ENCODE results near the gene TMEM126A. TPM values are rescaled to one million over a fixed set of nuclear protein-coding genes. Genes with fewer than 3 reads are reported as not detected.
"Not testable (repeated sequence)": the region's sequence is repeated elsewhere in the genome, so short reads cannot be mapped to it uniquely, and the experiment has no call there.

Gene TMEM126A
- total RNA-seq, 2 donors from 2014 or later: 11.0 to 25.4 TPM

- Histone ChIP-seq H3K9me3 (no peaks in the 10 kb centered on the region), H3K4me3 (no peak overlapping the region), H3K36me3 (no peaks in the 10 kb centered on the region), H3K27me3 (replicated peaks; ENCODE audit: insufficient read depth) (no peaks in the 10 kb centered on the region), H3K27ac (no peak overlapping the region), H3K4me1 (ENCODE audit: control insufficient read depth in 1 of 2, low read depth in 2 of 2) (peaks cover 12 to 13% of the 10 kb centered on the region in 2 donors)
- TF ChIP-seq, protein P1, sequence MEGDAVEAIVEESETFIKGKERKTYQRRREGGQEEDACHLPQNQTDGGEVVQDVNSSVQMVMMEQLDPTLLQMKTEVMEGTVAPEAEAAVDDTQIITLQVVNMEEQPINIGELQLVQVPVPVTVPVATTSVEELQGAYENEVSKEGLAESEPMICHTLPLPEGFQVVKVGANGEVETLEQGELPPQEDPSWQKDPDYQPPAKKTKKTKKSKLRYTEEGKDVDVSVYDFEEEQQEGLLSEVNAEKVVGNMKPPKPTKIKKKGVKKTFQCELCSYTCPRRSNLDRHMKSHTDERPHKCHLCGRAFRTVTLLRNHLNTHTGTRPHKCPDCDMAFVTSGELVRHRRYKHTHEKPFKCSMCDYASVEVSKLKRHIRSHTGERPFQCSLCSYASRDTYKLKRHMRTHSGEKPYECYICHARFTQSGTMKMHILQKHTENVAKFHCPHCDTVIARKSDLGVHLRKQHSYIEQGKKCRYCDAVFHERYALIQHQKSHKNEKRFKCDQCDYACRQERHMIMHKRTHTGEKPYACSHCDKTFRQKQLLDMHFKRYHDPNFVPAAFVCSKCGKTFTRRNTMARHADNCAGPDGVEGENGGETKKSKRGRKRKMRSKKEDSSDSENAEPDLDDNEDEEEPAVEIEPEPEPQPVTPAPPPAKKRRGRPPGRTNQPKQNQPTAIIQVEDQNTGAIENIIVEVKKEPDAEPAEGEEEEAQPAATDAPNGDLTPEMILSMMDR (IDR thresholded peaks at IDR 0.05): no peak
- no peak for DNase-seq (ENCODE audit: low spot score)
- no peak for ATAC-seq (ENCODE audit: insufficient number of reproducible peaks, low FRiP score, low read depth)
These were observed 18.9 kb downstream of the TMEM126A start for GRCh38 chr11:85666687-85667086.

GRCh38 chr11:85668157-85668556 lies 20.4 kb downstream of the TMEM126A start:
- Histone ChIP-seq H3K9me3 (no peaks in the 10 kb centered on the region), H3K27me3 (replicated peaks; ENCODE audit: insufficient read depth) (no peaks in the 10 kb centered on the region), H3K27ac (no peak overlapping the region), H3K4me1 (ENCODE audit: control insufficient read depth in 1 of 2, low read depth in 2 of 2) (peaks cover under 1 to 2% of the 10 kb centered on the region in 2 donors), H3K4me3 (no peak overlapping the region), H3K36me3 (no peaks in the 10 kb centered on the region)
- TF ChIP-seq, protein P1 (IDR thresholded peaks at IDR 0.05): no peak
- ATAC-seq (ENCODE audit: insufficient number of reproducible peaks, low FRiP score, low read depth): no peak
- DNase-seq (ENCODE audit: low spot score): no peak

DNA sequence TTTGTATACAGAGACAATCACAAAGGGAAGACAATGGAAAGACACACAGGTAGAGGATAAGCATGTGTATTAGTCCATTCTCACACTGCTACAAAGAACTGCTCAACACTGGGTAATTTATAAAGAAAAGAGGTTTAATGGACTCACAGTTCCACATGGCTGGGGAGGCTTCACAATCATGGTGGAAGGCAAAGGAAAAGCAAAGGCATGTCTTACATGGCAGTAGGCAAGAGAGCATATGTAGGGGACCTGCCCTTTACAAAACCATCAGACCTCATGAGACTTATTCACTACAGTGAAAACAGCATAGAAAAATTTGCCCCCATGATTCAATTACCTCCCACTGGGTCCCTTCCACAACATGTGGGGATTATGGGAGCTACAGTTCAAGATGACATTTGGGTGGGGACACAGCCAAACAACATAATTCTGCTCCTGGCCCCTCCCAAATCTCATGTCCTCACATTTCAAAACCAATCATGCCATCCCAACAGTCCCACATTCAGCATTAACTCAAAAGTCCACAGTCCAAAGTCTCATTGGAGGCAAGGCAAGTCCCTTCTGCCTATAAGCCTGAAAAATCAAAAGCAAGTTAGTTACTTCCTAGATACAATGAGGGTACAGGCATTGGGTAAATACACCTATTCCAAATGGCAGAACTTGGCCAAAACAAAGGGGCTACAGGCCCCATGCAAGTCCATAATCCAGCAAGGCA lies 23.3 kb downstream of the TMEM126A start:
- ATAC-seq (ENCODE audit: insufficient number of reproducible peaks, low FRiP score, low read depth); H3K27ac ChIP-seq; DNase-seq (ENCODE audit: low spot score); H3K4me3 ChIP-seq; H3K36me3 ChIP-seq; H3K4me1 ChIP-seq (ENCODE audit: control insufficient read depth in 1 of 2, low read depth in 2 of 2); H3K27me3 ChIP-seq (replicated peaks; ENCODE audit: insufficient read depth); H3K9me3 ChIP-seq: not testable (repeated sequence)

- Histone ChIP-seq H3K27me3 (replicated peaks; ENCODE audit: insufficient read depth) (no peaks in the 10 kb centered on the region), H3K4me1 (ENCODE audit: control insufficient read depth in 1 of 2, low read depth in 2 of 2) (no peaks in the 10 kb centered on the region), H3K27ac (no peak overlapping the region), H3K36me3 (no peaks in the 10 kb centered on the region), H3K9me3 (no peaks in the 10 kb centered on the region), H3K4me3 (no peak overlapping the region)
- TF ChIP-seq, protein P1 (IDR thresholded peaks at IDR 0.05): no peak
- DNase-seq (ENCODE audit: low spot score): no peak
- ATAC-seq (ENCODE audit: insufficient number of reproducible peaks, low FRiP score, low read depth): no peak
These were observed 24.5 kb downstream of the TMEM126A start for GRCh38 chr11:85672105-85672902.

- DNase-seq (ENCODE audit: low spot score) (no peak), ATAC-seq (ENCODE audit: insufficient number of reproducible peaks, low FRiP score, low read depth) (no peak)
- no peaks in the 10 kb centered on the region for H3K9me3 ChIP-seq
- H3K27ac ChIP-seq: no peak overlapping the region
- H3K4me1 ChIP-seq (ENCODE audit: control insufficient read depth in 1 of 2, low read depth in 2 of 2): no peaks in the 10 kb centered on the region
- no peak overlapping the region for H3K4me3 ChIP-seq
- TF ChIP-seq, protein P1 (IDR thresholded peaks at IDR 0.05): no peak
- H3K27me3 ChIP-seq (replicated peaks; ENCODE audit: insufficient read depth): no peaks in the 10 kb centered on the region
- no peaks in the 10 kb centered on the region for H3K36me3 ChIP-seq
These were observed 25.6 kb downstream of the TMEM126A start for GRCh38 chr11:85673393-85673792.
